ENCODE results near the gene ESYT3.
"Not testable (repeated sequence)": the region's sequence is repeated elsewhere in the genome, so short reads cannot be mapped to it uniquely, and the experiment has no call there.

Gene ESYT3

GRCh38 chr3:138495638-138496037, 61.2 kb downstream of the ESYT3 start:
- not testable (repeated sequence) for DNase-seq

GRCh38 chr3:138496436-138496835, 62.0 kb downstream of the ESYT3 start:
- DNase-seq = no peak

GRCh38 chr3:138497021-138497420, 62.6 kb downstream of the ESYT3 start:
- no peak for DNase-seq

- no peak for DNase-seq
Observed at GRCh38 chr3:138497851-138498250, 63.4 kb downstream of the ESYT3 start.

GRCh38 chr3:138498991-138499390, 64.6 kb downstream of the ESYT3 start:
- DNase-seq = no peak

GRCh38 chr3:138507524-138507923, 73.1 kb downstream of the ESYT3 start:
- DNase-seq = no peak

- no peak for DNase-seq
Observed at GRCh38 chr3:138509586-138509985, 75.2 kb downstream of the ESYT3 start.

GRCh38 chr3:138511945-138512344, 77.5 kb downstream of the ESYT3 start:
- no peak for DNase-seq

- DNase-seq = no peak
Observed at GRCh38 chr3:138513090-138513843, 78.9 kb downstream of the ESYT3 start.

GRCh38 chr3:138521445-138521844, 87.0 kb downstream of the ESYT3 start:
- DNase-seq = not testable (repeated sequence)
